MCF 10A (cell line): ENCODE measurements around the gene CRELD2. TPM values are rescaled to one million over a fixed set of nuclear protein-coding genes. Genes with fewer than 3 reads are reported as not detected.

ENCODE experiments used
- BruUV-seq: library from RNA; stranded (reverse); fragments of 400-500 nt; replicated peaks from 2 replicates; lab custom pipeline; 2021; lab: Mats Ljungman, UMichigan
- CTCF ChIA-PET: fragments of 300-600 bp; sonication (Branson Sonifier 250); formaldehyde crosslinking; extraction: SDS; loops from one replicate; lab custom pipeline; 2021; ENCODE audit warnings: antibody characterized with exemption, inconsistent platforms; lab: Yijun Ruan, JAX
- POLR2A ChIA-PET: fragments of 300-600, 350-650 bp; sonication (Branson Sonifier 250); formaldehyde crosslinking; extraction: SDS; loops from one replicate; lab custom pipeline; 2020; ENCODE audit warnings: antibody characterized with exemption, inconsistent platforms; lab: Yijun Ruan, JAX
- DNase-seq: peaks from one replicate; pipeline ENCODE4 v3.0.0-alpha.2; 2018; ENCODE audit not compliant: unreplicated experiment
- H3K27ac Mint-ChIP-seq: one replicate; pipeline ENCODE4 v1.8.0; 2022; ENCODE audit warnings: mild to moderate bottlenecking, low read depth, mixed read lengths; ENCODE audit not compliant: unreplicated experiment
- H3K27me3 Mint-ChIP-seq: one replicate; pipeline ENCODE4 v1.8.0; 2022; ENCODE audit warnings: mixed read lengths; ENCODE audit not compliant: insufficient read depth, unreplicated experiment
- H3K36me3 Mint-ChIP-seq: one replicate; pipeline ENCODE4 v1.8.0; 2022; ENCODE audit warnings: mild to moderate bottlenecking, moderate library complexity, mixed read lengths; ENCODE audit not compliant: insufficient read depth, unreplicated experiment
- H3K4me1 Mint-ChIP-seq: one replicate; pipeline ENCODE4 v1.8.0; 2022; ENCODE audit warnings: mixed read lengths; ENCODE audit not compliant: insufficient read depth, unreplicated experiment
- H3K4me3 Mint-ChIP-seq: one replicate; pipeline ENCODE4 v1.8.0; 2022; ENCODE audit warnings: mild to moderate bottlenecking, moderate library complexity, mixed read lengths; ENCODE audit not compliant: unreplicated experiment
- H3K9me3 Mint-ChIP-seq: one replicate; pipeline ENCODE4 v1.8.0; 2022; ENCODE audit warnings: mixed read lengths; ENCODE audit not compliant: unreplicated experiment
- CTCF ChIP-seq: fragments of 200-600 bp; IDR thresholded peaks from one replicate; pipeline ENCODE4 v1.8.0; 2022; ENCODE audit warnings: antibody characterized with exemption, mild to moderate bottlenecking; ENCODE audit not compliant: unreplicated experiment
- intact Hi-C: fragments of 100-400 bp; cut with micrococcal nuclease; formaldehyde crosslinking; loops from 2 replicates; pipeline ENCODE4 v1.14.1; 2022
- total RNA-seq: library from RNA; stranded (reverse); gene quantifications from 2 replicates; pipeline ENCODE4 v1.2.3, GENCODE V29; 2022

The CRELD2 gene
- total RNA-seq, 1 experiment from 2014 or later, result 70.7 TPM

- Mint-ChIP-seq H3K4me1 (peaks cover 7% of the 10 kb centered on the region), H3K27me3 (no peaks in the 10 kb centered on the region), H3K36me3 (peaks cover 72% of the 10 kb centered on the region), H3K9me3 (peaks cover 7% of the 10 kb centered on the region), H3K4me3 (no peak overlapping the region), H3K27ac (no peak overlapping the region)
- no peak for DNase-seq
- POLR2A ChIA-PET, result interaction anchor here (0.6 kb wide), 1 partner anchor 32 kb away, joined by 3 read pairs; no protein-coding TSS in a partner anchor
- intact Hi-C loops, result no loop called here
- TSS peak; percentile 8 for BruUV-seq
- CTCF ChIA-PET, result interaction anchor here (0.7 kb wide), 1 partner anchor 87 kb away, joined by 3 read pairs; no protein-coding TSS in a partner anchor
- TF ChIP-seq CTCF, result no peak
Measured at GRCh38 chr22:49887702-49888101, 30.7 kb upstream of the CRELD2 start.

GRCh38 chr22:49889071-49889470 lies 29.4 kb upstream of the CRELD2 start:
- H3K4me3 Mint-ChIP-seq, result no peak overlapping the region
- POLR2A ChIA-PET, result no interaction called here
- H3K27ac Mint-ChIP-seq, result no peak overlapping the region
- DNase-seq, result no peak
- no TSS peak for BruUV-seq
- H3K9me3 Mint-ChIP-seq, result peaks cover 7% of the 10 kb centered on the region
- no peak for TF ChIP-seq CTCF
- CTCF ChIA-PET, result interaction anchor here (0.7 kb wide), 1 partner anchor 32 kb away, joined by 3 read pairs; no protein-coding TSS in a partner anchor
- peaks cover 67% of the 10 kb centered on the region for H3K36me3 Mint-ChIP-seq
- peaks cover 7% of the 10 kb centered on the region for H3K4me1 Mint-ChIP-seq
- intact Hi-C loops, result no loop called here
- no peaks in the 10 kb centered on the region for H3K27me3 Mint-ChIP-seq

GRCh38 chr22:49892226-49892899 lies 26.1 kb upstream of the CRELD2 start:
- no peak for DNase-seq
- Mint-ChIP-seq H3K36me3 (peaks cover 65% of the 10 kb centered on the region), H3K27me3 (no peaks in the 10 kb centered on the region), H3K4me3 (no peak overlapping the region), H3K9me3 (peaks cover 7% of the 10 kb centered on the region), H3K4me1 (peaks cover 7% of the 10 kb centered on the region), H3K27ac (no peak overlapping the region)
- no peak for TF ChIP-seq CTCF
- POLR2A ChIA-PET, result interaction anchor here (0.9 to 1.0 kb wide), 2 partner anchors 10 to 91 kb away, joined by 3 to 4 read pairs; no protein-coding TSS in a partner anchor
- BruUV-seq, result no TSS peak
- intact Hi-C loops, result no loop called here
- CTCF ChIA-PET, result interaction anchor here (0.7 kb wide), 1 partner anchor 200 kb away, joined by 3 read pairs; no protein-coding TSS in a partner anchor

GRCh38 chr22:49893025-49893424 lies 25.4 kb upstream of the CRELD2 start:
- Mint-ChIP-seq H3K36me3 (peaks cover 63% of the 10 kb centered on the region), H3K4me1 (peaks cover 7% of the 10 kb centered on the region), H3K27ac (no peak overlapping the region), H3K4me3 (no peak overlapping the region), H3K9me3 (peaks cover 7% of the 10 kb centered on the region), H3K27me3 (no peaks in the 10 kb centered on the region)
- DNase-seq, result no peak
- TF ChIP-seq CTCF, result no peak
- POLR2A ChIA-PET, result interaction anchor here (1.0 kb wide), 1 partner anchor 92 kb away, joined by 3 read pairs; no protein-coding TSS in a partner anchor
- BruUV-seq, result no TSS peak
- intact Hi-C loops, result no loop called here
- CTCF ChIA-PET, result no interaction called here
